GM13976 (cell line): ENCODE measurements around the gene ATP5F1B.

ENCODE experiments used
- DNase-seq: peaks from one replicate; pipeline ENCODE4 v3.0.0; 2012; ENCODE audit warnings: low spot score
- in situ Hi-C: fragments of 300-500 bp; cut with MboI; formaldehyde crosslinking; loops from one replicate; pipeline ENCODE4 v1.12.0; 2022; ENCODE audit warnings: low sequenced_read_pairs, mixed read lengths, inconsistent platforms; ENCODE audit not compliant: unreplicated experiment
- TF ChIP-seq, protein P1 (sequence below): IDR thresholded peaks from 2 replicates; pipeline ENCODE4 v1.5.1; 2012; ENCODE audit warnings: borderline replicate concordance, mild to moderate bottlenecking; ENCODE audit not compliant: insufficient read depth; ENCODE audit errors: extremely low read depth, missing control alignments, control extremely low read depth

Gene ATP5F1B

GRCh38 chr12:56590237-56590830 is 55.5 kb downstream of the ATP5F1B start:
- no peak for DNase-seq
- TF ChIP-seq, protein P1, sequence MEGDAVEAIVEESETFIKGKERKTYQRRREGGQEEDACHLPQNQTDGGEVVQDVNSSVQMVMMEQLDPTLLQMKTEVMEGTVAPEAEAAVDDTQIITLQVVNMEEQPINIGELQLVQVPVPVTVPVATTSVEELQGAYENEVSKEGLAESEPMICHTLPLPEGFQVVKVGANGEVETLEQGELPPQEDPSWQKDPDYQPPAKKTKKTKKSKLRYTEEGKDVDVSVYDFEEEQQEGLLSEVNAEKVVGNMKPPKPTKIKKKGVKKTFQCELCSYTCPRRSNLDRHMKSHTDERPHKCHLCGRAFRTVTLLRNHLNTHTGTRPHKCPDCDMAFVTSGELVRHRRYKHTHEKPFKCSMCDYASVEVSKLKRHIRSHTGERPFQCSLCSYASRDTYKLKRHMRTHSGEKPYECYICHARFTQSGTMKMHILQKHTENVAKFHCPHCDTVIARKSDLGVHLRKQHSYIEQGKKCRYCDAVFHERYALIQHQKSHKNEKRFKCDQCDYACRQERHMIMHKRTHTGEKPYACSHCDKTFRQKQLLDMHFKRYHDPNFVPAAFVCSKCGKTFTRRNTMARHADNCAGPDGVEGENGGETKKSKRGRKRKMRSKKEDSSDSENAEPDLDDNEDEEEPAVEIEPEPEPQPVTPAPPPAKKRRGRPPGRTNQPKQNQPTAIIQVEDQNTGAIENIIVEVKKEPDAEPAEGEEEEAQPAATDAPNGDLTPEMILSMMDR: peak; percentile 49
- in situ Hi-C loops: no loop called here

DNA sequence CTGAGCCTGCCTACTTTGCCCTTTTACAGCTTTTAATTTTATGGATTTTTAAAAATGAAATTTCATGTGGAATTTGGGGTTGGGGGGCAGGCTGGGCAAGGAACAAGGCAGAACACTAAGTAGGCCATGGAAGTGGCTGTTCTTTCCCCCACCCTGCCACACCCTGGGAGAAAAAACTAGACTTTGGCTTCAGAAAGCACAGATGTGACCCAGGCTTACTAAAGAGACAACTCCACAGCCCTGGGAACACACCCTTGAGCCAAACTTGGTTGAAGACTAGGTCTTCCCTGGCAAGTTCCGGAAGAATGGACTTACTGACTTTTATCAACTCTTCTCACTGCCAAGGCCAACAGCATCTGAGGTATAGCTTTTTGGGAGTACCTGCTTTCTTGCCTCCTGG is 56.0 kb downstream of the ATP5F1B start:
- in situ Hi-C loops: no loop called here
- TF ChIP-seq, protein P1: no peak
- DNase-seq: no peak
